Ishikawa (cell line): ENCODE data around the gene ITGA8.

Source experiments
- CEBPB ChIP-seq: IDR thresholded peaks from 2 replicates; pipeline ENCODE4 v1.6.1; 2012
- CREB1 ChIP-seq: IDR thresholded peaks from 2 replicates; pipeline ENCODE4 v1.6.1; 2012; ENCODE audit warnings: low read depth
- RAD21 ChIP-seq: IDR thresholded peaks from 2 replicates; pipeline ENCODE4 v1.6.1; 2012; ENCODE audit warnings: low read depth
- REST ChIP-seq: IDR thresholded peaks from 2 replicates; pipeline ENCODE4 v1.6.1; 2012; ENCODE audit warnings: low read depth, mild to moderate bottlenecking
- USF1 ChIP-seq: IDR thresholded peaks from 2 replicates; pipeline ENCODE4 v1.6.1; 2012

GRCh38 chr10:15539262-15539661 is 180.5 kb downstream of the ITGA8 start:
- TF ChIP-seq RAD21 (no peak), CREB1 (no peak), USF1 (no peak), CEBPB (no peak), REST (no peak)
